HG03469 (cell line): ENCODE measurements around the gene SLC17A9.

Experiments used
- ATAC-seq: cut with Tn5 transposase; IDR thresholded peaks from one replicate; pipeline ENCODE4 v1.9.1; 2021; ENCODE audit warnings: mild to moderate bottlenecking, moderate library complexity, moderate number of reproducible peaks; ENCODE audit not compliant: unreplicated experiment

Gene SLC17A9

GRCh38 chr20:62967149-62967501 is 14.6 kb downstream of the SLC17A9 start:
- no peak for ATAC-seq

- ATAC-seq, result no peak
Observed at GRCh38 chr20:62967628-62968351, 15.3 kb downstream of the SLC17A9 start.

DNA sequence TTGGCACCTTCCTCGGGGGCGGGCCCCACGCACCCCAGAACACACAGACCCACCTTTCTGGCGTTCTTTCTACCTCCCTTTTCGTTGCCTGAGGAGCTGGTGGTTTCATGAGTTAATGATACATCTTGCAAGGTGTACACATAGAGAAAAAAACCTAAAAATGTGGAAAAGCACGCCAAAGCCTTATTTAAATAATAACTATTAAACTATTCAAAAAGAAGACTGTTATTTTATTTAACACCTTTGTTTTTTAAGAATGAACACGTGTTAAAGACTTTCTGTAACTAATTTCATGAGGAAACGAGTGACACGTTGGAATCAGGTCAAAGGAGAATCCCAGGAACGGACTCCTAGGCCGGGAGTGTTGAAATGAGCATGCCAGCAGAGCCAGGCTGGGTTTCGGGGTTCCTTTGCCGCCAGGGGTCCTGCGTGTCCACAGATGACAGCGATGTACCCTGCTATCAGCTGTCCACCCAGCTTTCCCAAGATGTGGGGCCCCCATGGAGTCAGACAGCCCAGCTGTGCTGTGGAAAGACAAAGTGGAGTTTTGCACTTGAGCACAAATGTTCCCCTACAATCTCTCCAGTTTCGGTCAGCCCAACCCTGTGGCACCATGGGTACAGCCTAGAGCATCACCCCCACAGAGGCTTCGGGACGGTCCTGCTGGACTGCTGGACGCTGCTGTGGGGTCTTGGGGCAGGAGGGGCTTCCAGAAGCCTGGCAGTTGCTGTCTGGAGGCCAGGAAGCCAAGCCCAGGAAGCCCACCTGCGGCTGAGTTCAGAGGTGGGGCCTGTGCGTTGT is 16.1 kb downstream of the SLC17A9 start:
- ATAC-seq, result no peak

DNA sequence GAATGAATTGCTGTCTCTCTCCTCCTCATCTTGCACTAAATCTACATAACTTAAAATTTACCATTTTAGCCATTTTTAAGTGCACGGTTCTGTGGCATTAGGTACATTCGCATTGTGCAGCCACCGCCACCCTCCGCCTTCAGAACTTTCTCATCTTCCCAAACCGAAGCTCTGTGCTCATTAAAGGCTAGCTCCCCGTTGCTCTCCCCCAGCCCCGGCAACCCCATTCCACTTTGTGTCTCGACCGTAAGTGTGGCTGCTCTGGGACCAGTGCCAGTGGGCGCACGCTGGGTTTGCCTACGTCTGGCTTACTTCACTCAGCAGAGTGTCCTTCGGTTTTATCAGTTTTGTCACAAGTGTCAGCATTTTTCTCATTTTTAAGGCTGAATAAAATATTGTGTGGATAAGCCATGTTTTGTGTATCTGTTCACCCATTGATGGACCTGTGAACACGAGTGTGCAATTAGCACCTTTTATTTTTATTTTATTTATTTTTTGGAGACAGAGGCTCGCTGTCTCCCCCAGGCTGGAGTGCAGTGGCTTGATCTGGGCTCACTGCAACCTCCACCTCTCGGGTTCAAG is 16.8 kb downstream of the SLC17A9 start:
- ATAC-seq, result no peak

DNA sequence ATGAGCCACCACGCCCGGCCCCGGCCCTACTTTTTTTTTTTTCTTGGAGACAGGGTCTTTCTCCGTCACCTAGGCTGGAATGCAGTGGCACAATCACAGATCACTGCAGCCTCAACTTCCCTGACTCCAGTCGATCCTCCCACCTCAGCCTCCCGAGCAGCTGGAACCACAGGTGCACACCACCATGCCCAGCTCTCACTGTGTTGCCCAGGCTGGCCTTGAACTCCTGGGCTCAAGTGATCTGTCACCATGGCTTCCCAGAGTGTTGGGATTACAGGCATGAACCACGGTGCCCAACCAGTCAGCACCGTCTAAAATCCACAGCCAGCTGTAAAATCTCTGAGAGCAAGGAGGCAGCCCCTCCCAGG is 17.4 kb downstream of the SLC17A9 start:
- no peak for ATAC-seq

DNA sequence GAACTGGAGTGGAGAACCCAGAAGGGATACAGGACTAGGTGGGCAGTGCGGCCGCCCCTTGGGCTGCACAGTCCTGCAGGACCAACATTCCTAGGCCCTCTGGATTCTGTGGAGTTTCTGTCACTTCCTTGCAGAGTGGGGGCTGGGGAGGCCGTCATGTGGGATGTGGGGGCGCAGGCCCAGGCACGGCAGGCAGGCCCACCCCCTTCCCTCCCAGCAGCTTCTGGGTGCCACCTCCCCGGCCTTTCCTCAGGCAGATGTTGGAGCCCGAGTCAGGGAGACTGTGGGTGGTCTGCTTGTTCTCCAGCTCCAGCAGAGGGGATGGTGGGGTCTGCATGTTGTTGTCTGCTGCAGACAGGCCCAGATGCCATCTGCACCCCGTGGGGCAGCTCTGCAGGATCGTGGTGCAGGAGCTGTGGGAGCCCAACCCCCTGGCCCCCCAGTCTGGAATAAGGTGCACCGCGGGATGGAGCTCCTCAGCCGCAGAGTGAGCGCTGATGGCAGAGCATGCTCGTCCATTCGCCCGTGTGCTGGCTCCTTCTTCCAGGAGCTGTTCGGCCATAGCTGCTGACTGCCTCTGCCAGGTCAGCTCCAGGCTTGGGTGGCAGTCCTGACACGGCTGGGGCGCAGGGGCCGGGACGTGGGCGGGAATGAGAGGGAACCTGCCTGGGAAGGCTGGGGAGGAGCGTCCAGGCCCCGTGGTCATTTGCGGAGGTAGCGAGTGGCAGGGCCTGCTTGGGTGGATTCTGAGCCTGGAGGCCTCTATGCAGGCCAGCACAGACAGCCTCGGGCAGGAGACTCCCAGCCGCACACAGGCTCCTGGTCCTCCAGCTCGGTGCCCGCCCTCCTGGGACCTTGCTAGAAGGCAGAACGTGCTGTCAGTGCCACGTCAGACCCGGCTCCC is 18.1 kb downstream of the SLC17A9 start:
- no peak for ATAC-seq

- no peak for ATAC-seq
Observed at GRCh38 chr20:62971211-62971949, 18.9 kb downstream of the SLC17A9 start.

- ATAC-seq, result no peak
Observed at GRCh38 chr20:62971950-62972844, 19.7 kb downstream of the SLC17A9 start.

DNA sequence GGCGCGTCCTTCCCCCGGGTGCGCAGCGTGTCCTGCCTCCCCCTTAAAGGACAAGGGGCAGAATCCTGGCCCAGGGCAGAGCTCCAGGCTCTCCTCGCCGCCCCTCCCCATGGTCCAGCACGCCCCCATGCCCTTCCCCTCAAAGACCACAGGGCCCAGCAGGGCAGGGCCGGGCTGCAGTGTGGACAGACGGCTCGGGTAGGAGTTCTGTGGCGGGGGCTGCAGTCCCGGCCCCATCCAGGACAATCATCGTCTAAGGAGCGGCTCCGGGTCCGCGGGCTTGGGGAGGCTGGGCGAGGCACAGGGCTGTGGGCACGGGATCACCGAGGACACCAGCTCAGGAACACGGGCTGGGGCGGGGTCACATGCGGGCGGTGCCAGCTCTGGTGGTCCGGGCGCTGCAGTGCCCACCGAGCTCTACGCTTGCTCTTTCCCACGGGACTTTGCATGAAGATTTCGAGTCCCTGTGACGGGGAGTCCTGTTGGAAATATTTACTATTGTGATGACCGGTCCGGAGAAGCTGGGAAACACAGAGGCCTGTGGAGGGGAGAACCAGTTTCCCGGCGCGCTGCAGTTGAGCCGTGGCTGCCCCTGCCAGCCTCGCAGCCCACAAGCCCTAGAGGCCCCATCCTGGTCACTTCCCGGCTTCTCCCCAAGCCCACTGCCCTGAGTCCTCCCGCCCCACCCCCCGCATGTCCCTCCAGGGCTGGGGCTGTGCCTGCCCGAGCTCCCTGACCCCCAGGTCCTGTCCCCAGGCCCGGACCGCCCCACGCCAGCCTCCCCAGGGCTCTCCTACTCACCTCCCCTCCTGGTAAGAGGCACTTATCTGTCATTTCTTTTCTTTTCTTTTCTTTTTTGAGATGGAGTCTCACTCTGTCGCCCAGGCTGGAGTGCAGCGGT is 20.6 kb downstream of the SLC17A9 start:
- no peak for ATAC-seq

- ATAC-seq, result no peak
Observed at GRCh38 chr20:62975251-62975760, 22.8 kb downstream of the SLC17A9 start.

- no peak for ATAC-seq
Observed at GRCh38 chr20:62975812-62976508, 23.5 kb downstream of the SLC17A9 start.

- no peak for ATAC-seq
Observed at GRCh38 chr20:62976886-62977285, 24.4 kb downstream of the SLC17A9 start.

DNA sequence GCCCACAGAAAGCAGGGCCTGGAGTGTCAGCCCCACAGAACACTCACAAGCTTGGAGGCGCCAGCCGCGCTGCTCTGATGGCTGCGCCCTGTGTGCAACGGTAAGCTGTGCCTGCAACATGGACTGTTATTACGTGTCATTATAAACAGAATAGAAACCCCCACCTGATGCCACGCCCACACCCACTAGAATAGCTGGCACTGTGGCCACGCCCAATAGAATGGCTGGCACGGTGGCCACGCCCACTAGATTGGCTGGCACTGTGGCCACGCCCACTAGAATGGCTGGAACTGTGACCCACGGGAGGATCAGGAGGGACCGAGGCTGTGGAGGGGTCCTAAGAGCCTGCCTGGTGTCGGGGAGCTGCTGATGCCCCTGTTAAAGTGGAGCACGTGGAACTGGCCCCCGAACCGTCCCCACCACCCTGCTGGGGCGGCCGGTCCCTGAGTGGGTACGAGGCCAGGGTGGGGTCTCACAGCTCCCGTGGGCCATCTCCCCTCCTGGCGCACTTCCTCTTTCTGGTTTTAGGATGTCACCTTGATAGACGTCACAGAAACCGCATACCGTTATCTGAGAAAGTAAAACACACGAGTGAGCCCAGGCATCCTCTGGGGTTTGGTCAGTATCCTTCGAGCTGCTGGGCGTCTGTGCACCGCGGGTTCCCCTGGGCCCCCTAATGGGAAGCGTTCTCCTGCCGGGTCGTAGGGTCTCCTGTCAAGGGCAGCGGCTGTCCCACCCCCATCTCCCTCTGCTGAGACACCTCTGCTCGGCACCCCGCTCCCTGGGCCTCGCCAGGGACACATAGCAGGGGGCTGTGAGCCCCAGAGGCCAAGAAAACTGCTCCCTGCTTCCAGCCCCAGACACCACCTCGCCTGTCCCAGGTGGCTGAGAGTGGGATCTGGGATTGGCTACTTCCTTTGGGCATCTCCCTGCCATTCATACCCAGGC is 25.4 kb downstream of the SLC17A9 start:
- peak; percentile 57 for ATAC-seq

DNA sequence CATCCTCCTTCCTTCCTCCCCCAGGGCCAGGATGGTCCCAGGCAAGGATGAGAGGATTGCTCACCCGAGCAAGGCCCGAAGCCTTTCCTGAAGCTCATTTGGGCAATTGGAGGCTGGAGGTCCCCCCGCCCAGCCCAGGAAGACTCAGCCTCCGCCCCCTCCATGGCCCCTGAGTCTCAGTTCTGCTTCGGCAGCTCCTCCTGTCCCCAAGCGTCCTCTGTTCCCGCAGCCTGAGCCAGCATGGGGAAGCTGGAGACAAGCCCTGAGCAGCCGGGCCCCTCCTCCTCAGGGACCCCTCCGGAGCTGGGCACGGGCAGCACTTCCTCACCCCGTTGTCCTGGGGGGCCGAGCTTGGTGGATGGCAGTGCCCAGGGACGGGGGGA is 26.0 kb downstream of the SLC17A9 start:
- no peak for ATAC-seq

GRCh38 chr20:62979310-62979709 is 26.8 kb downstream of the SLC17A9 start:
- no peak for ATAC-seq

DNA sequence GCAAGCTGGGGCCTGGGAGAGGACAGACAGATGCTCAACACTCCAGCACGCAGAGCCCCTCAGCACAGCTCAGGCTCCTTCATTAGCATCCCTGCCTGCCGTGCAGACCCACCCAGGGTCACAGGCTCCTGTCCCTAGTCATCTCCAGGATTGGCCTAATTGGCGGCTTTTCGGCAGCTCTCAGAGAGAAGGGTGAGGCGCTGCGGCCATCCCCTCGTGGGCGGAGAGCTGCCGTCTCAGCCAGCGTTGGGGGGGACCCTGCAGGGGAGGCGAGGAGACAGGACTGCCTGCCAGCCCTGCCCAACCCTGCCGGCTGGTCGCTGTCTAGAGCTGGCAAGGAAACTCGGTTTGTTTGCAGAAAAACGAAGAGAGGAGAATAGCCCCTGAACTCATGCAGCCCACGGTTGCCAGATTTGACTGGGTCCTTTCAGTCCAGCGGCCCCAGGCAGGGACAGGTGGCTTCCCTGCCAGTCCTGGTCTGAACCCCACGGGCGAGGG is 27.4 kb downstream of the SLC17A9 start:
- no peak for ATAC-seq
